IPS-NIHi11 (cell line): Measurements from ENCODE around the gene CSTPP1.
"Not testable (repeated sequence)": the region's sequence is repeated elsewhere in the genome, so short reads cannot be mapped to it uniquely, and the experiment has no call there.

Experiments used
- DNase-seq: peaks from one replicate; pipeline ENCODE4 v3.0.0; 2012; ENCODE audit warnings: mixed read lengths, low spot score

Gene CSTPP1

DNA sequence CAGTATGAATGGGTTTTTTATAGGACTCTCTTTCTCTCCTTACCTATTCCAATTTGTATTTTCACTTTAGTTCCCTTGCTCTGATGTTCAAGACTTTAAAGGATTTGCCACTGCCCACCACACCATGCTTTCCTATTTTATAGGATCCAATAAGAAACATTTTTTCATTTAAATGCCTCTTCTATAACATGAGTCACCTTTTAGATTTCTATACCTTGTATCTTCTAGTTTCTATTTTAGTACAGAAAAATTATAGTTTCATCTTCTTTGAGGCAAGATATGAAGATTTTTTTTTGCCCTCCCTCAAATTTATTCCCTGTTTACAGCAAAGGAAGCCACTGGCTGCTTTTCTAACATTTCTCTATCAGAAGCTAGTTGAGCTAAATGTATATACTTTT, 163.4 kb downstream of the CSTPP1 start:
- DNase-seq = no peak

DNA sequence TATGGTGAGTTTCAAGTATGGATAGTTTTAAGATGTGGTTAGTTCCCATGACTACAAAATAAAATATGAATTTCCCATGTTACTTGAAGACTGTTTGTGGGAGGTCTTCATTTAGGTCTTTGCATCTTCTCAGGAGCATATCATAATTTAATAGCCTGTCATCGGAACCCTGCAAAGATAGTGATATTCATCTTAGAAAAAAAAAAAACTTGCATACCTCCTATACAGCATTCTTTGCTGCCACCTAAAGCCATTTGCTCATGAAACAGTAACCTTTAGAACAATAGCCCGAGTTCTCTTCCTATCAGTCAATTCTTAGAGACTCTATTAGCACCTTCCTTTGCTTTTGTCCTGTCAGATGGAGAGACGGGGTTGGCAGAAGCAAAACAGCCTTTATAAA, 164.8 kb downstream of the CSTPP1 start:
- DNase-seq = peak; percentile 9

DNA sequence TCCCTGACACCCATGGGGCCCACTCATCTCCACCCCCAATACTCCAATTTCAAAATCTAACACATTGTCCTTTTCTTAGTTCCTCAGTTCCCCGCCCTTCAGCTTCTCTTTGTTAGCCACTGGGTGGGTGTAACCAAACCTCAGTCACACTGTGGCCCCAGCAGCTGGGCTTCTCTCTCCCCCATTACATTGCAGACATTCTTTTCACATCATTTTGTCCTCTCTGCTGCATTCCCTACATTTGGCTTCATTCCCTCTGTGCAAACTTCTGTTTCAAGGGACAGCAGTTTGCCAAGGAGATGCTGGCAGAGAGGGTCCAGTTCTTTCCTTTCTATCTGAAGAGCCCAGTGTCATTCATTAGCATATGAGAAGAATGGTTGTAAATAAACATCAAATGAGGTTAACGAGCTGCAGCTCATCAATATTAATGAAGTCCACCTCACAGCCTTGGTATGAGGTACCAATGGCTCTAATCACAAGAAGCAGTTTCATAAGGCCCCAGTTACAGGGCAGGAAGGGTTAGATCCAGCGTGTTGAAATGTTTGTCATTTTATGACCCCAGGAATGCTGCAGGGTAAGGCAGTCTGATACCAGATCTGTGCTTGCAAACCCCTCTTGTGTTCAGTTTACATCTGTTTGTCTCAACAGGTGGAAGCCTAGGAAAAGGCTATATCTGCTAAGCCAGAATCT, 167.8 kb downstream of the CSTPP1 start:
- DNase-seq = peak; percentile 18

DNA sequence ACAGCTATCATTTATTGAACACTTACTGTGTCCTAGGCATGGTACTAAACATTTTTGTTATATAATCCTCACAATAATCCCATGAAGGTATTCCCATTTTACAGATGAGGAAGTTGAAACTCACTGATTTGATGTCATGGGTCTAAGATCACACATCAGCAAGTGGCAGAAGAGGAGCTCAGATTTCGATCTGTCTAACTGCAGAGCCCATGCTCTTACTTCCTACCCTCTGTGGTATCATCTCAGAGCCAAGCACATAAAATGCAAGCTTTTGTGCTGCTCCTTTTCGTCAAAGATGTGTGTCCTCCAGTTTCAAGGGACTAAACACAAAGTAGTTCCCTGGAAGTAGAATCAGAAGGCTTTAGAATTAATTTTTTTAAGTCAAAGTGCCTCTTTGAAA, 169.0 kb downstream of the CSTPP1 start:
- no peak for DNase-seq

DNA sequence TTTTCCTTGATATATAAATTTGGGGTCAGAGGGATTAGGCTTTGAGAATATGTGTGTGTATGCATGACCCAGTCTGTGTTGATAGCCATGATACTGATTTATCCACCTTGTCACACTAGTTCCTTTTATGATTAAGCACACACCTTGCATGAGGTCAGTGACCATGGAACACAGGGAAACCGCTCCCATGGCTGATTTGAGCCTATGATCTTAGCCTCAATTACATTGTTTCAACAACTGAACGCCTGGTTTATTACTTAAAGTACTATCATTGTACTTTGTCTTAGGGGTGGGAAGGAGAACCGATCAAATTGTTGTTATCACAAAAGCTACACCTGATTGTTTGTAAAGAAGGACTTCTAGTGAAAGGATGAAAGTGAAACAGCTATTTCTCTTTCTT, 169.4 kb downstream of the CSTPP1 start:
- no peak for DNase-seq

DNA sequence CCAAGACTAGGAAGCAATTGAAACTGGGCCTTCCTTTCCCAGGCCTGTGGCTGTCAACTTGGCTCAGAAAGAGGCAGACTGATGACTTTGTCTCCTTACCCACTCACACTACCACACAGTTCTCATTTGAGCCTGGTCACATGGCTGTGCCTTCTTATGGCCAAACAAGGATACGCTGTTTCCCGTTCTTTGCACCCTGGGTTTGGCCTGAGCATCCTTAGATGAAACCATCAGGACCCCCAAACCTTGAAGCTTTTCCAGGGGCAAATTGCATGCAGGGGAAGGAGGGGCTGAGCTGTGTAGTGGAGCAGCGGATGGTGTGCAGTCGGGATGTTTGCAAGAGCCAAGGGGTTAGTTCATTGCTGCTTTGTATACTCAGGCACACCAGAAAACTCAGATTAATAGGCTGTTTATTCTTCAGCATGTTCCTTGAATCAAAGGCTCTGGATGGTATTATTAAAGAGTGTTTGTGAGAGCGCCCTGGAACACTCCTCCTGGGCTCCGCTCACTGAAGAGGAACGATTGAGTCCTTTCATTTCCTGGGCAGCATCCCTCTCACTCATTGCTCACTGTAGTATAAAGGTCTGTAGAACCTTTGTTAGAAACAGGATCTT, 170.3 kb downstream of the CSTPP1 start:
- DNase-seq = no peak

DNA sequence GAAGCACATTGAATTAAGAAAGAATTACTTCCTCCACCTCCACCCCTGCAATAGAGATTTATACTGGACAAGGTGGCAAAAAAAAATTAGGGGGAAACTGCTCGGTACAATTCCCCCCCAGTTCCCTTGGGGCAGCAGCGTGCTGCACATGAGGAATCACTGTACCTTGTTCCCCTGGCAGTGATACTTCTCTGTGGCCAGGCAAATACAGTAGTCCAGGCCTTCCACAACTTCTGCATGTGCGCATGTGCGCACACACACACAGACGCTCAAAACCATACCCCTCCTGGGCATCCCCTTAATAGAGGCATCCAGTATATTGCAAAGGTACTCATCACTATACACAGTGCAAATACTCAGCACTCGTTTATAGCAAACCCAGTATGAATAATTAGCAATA, 171.2 kb downstream of the CSTPP1 start:
- DNase-seq = no peak

DNA sequence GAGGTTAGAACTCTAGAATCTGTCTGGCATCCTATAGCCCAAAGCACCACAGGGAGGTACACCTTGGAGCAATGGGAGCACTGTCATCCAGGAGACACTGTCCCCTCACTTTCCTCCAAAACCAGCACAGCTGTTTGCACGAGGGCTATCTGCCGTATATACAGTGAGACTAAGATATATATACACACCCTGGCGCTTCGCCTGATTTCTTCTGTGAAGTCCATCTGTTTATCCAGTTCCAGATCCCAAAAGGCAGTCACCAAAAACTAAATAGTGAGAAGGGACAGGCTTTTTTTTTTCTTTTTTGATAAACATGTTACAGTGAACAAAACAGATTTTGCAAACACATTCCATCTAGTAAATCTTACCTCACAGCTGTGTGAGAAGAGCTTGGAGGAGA, 171.7 kb downstream of the CSTPP1 start:
- DNase-seq = no peak

DNA sequence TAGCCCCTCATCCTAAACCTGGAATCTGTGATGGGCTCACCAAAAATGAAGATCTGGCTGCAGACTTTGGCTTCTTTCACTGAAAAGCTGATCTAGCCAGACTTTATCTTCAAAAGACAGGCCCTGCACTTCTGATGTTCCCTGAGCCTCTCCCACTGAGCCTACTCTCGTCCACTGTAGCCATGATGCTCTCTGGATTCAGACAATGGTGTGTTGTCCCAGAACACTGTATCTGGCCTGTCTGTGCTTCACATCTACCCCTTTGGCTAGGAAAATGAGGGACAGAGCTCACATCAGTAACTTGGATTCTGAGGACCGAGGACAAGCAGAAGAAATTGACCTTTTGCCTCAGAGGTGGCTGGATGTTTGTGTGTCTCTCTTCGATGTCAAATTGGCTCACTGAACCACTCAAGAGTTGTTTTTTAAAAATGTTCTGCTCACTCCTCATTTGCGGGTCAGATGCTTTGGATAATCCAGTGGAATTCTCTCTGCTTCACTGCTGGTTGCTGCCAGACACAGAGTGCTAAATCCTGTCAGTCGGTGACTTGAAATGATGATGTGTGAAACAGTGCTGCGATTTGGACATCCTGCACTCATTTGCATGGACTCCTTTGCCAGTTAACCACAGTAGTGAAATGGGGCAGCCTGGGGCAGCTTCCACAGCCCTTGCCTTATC, 172.6 kb downstream of the CSTPP1 start:
- DNase-seq = no peak

DNA sequence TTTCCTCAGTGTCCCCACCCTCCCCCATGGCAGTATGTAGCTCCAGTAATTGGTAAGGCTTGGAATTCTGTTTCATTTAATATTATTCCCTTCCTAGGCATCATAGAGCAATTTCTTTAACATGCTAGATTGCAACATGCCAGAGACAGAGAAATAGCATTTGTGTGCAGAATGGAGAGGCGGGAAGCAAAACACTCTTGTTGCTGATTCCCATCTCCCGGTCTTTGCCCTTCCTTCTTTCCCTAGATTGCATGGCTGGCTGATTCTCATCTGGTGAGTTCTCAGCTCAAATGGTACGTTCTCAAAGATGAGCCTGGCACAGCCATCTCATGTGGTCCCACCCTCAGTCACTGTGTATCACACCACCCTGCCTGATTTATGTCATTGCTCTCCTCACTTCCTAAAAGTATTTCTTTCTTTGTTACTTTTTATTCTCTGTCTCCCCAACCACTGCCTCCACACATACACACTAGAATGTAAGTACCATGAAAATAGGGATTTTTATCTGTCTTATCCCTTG, 173.2 kb downstream of the CSTPP1 start:
- DNase-seq = no peak

DNA sequence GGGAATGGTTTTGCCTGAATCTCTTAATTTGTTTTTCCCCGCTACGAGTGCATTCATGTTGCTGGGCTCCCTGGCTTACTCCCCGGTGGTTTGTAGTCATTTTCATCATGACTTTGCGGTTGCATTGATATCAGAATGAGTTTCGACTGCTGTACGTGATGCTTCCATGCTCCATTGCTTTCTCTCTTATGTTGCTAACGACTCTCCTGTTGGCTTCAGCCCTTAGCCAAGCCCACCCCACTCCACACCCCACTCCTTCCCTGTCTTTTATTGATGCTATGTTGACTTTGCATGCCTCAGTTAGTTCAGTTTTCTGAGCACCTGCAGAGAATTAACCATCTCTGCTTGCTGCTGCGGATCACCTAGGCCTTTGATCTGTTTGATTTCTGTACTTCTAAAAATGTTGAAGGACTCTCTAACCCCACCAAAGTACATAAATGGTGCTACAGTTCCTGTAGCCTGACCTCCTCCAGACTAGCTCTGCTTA, 174.8 kb downstream of the CSTPP1 start:
- no peak for DNase-seq

DNA sequence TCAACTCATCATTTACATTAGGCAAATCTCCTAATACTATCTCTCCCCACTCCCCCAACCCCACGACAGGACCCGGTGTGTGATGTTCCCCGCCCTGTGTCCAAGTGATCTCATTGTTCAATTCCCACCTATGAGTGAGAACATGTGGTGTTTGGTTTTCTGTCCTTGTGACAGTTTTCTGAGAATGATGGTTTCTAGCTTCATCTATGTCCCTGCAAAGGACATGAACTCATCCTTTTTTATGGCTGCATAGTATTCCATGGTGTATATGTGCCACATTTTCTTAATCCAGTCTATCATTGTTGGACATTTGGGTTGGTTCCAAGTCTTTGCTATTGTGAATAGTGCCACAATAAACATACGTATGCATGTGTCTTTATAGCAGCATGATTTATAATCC, 176.4 kb downstream of the CSTPP1 start:
- DNase-seq = not testable (repeated sequence)

DNA sequence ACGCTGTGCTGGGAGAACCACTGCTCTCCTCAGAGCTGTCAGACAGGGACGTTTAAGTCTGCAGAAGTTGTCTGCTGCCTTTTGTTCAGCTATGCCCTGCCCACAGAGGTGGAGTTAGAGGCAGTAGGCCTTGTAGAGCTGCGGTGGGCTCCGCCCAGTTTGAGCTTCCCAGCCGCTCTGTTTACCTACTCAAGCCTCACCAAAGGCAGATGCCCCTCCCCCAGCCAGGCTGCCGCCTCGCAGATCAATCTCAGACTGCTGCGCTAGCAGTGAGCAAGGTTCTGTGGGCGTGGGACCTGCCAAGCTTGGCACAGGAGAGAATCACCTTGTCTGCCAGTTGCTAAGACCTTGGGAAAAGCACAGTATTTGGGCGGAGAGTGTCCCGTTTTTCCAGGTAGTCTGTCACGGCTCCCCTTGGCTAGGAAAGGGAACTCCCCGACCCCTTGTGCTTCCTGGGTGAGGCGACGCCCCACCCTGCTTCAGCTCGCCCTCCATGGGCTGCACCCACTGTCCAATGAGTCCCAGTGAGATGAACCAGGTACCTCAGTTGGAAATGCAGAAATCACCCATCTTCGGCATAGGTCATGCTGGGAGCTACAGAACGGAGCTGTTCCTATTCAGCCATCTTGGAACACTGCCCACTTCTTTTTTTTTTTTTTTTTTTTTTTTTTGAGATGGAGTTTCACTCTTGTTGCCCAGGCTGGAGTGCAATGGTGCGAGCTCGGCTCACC, 182.6 kb downstream of the CSTPP1 start:
- DNase-seq = not testable (repeated sequence)

DNA sequence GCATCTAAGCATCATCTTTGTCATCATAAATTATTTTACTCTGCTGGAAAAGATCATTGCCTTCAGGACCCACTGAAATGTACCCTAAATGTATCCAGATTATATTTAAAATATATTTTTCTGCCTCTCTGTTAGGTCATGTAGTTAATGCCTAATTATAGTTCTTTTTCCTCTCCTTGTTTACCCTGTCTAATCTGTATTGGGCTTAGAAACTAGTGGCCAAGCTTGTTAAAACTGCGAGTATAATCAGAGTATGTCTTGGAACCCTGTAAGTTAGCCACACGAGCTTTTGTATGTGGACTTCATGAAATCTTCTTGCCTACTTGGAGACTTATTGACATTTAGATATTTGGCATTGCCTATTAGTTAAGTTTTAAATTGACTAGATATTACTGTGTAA, 184.5 kb downstream of the CSTPP1 start:
- no peak for DNase-seq

DNA sequence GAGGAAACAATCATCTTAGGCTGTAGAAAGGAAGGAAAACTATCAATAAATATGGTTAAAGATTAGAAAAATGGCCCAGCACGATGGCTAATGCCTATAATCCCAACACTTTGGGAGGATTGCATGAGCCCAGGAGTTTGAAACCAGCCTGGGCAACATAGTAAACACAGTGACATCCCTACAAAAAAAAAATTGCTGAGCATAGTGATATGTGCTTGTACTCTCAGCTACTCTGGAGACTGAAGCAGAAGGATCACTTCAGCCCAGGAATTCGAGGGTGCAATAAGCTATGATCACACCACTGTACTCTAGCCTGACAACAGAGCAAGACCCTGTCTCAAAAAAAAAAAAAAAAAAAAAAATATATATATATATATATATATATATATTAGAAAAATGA, 185.2 kb downstream of the CSTPP1 start:
- DNase-seq = no peak

DNA sequence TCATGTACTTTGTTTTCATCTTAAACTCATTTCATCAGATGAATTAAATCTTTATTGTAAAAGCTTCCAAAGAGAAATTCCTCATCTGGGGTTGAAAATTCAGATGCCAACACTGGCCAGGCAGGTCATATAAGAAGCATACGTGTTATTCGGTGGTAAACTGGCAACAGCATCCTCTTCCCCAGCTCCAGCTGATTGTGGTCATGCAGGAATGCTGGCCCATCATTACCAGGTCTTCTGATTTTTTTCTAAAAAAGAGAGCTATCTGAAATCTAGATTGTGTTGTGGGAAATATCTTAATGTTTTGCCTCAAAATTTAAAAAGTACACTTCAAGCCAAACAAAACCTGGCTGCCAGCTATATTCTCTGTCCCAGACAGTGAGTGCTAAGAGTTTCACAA, 186.5 kb downstream of the CSTPP1 start:
- DNase-seq = no peak

DNA sequence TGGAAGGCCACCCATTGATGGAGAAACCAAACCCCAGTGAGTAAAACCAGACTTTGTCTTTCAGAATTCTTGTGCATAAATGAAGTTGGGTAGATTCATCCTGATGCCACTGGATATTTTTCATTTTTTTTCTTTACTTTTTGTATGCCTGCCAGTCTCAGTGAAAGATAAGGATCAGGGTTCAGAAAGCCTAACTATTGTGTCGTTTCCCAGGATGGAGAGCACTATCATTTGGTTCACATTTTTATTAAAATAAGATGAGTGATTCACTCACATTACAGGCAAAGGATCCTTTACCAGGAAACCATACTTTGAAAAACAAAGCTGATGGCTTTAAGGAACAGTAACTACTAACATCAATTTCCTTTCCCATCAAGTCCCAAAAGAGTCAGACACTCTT, 188.1 kb downstream of the CSTPP1 start:
- DNase-seq = no peak

DNA sequence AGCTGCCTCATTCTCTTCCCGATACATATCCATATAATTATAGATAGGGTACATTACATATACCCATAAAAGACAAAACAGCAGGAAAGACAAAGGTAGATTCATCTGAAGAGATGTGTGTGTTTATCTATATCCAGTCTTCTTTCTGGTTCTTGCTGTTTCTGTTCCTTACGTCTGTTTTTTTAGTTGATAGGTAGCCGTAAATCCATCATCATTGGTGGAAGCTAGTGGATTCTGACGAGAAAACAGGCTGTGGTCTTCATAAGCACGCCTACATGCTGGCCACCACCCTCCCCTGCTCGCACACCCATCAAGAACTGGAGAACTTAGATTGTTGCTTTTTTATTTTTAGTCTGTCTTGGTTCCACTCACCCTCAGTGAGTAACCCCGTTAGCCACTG, 188.5 kb downstream of the CSTPP1 start:
- no peak for DNase-seq

DNA sequence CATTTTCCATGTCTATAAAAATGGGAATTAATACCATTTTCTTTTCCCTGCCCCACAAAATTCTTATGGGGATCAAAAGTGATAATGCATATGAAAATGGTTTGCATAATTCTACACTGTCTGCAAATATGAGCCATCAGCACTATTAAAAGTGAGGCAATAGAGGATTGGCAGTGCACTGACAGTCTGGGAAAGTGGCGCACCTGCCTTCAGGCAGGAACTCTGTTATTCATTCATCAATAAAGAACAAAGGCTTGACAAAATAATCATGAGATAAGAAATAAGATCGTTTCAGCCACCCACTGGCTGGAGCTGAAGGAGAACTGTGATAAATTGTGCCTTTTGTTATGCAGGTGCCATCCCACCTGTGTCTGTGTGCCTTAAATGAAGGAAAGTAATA, 190.7 kb downstream of the CSTPP1 start:
- no peak for DNase-seq

DNA sequence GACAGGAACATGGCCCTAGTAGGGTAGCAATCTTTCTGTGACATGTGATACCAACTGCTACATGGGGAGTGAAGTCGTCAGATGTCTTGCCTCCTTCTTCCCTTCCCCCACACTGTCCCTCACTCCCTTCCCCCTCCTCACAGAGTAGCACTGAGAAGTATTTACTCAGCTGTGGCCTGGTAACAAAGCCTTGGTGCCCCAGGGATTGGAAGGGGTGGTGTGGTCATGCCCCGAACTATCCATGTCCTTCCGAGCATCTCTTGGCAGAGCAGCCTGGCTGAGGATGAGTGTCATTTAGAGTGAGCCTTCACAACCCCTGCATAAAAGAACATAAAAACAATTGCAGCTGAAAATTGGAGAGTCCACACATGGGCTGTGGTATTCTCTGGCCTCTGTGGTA, 194.0 kb downstream of the CSTPP1 start:
- peak; percentile 38 for DNase-seq

DNA sequence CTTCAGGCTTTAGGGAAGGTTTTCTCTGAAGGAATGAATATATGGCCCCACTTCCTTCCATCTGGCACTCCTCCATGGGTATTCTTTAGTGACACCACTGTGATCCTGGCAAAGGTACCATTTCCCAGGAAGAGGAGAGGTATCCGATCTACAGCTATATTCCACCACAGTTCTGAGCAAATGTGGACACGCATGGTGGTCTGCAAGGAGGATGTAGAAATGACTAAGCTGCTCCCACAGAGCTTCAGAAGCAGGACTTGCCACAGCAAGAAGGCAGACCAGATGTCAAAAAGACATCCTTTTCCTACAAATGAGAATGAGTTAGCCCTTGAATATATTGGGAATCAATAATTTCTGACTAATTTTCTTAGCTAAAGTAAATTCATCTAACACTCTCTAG, 194.6 kb downstream of the CSTPP1 start:
- DNase-seq = no peak

DNA sequence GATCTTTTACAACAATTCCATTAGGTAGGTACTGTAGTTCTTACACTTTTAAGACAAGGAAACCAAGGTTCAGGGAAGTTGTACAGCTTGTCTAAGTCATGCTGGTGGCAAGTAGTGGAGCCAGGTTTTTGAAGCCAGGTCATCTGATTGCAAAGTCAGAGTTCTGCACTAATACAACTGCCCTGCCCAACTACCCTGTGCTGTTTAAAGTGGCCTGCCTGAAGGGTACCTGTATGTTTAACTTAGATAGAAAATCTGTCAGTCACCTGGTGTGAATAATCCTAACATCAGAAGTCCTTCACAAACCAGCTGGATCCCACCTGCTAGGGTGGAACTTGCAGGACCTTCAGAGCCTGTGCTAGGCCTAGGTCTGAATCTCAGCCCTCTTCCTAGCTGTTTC, 195.9 kb downstream of the CSTPP1 start:
- no peak for DNase-seq

DNA sequence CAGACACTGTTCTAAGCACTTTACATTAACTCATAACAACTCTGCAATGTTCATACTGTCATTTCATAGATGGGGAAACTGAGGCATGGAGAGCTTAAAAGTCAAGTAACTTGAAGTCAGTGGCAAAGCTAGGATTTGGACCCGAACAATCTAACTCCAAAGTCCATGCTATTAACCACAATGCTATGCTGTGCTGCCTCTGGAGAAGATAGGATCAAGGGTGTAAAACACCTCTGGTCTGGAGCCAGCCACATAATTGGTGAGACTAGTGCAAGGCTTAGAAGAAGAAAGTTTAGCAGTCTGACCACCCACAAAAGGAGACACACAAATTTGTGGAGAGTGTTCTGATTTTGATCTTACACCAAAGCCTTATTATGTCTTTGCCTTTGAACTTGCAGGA, 196.4 kb downstream of the CSTPP1 start:
- no peak for DNase-seq
